GM19025 (cell line): ENCODE data around the gene AXIN1.

Experiments used
- ATAC-seq: cut with Tn5 transposase; IDR thresholded peaks from one replicate; pipeline ENCODE4 v1.9.1; 2021; ENCODE audit warnings: mild to moderate bottlenecking, low read depth, moderate library complexity; ENCODE audit not compliant: unreplicated experiment

The AXIN1 gene

DNA sequence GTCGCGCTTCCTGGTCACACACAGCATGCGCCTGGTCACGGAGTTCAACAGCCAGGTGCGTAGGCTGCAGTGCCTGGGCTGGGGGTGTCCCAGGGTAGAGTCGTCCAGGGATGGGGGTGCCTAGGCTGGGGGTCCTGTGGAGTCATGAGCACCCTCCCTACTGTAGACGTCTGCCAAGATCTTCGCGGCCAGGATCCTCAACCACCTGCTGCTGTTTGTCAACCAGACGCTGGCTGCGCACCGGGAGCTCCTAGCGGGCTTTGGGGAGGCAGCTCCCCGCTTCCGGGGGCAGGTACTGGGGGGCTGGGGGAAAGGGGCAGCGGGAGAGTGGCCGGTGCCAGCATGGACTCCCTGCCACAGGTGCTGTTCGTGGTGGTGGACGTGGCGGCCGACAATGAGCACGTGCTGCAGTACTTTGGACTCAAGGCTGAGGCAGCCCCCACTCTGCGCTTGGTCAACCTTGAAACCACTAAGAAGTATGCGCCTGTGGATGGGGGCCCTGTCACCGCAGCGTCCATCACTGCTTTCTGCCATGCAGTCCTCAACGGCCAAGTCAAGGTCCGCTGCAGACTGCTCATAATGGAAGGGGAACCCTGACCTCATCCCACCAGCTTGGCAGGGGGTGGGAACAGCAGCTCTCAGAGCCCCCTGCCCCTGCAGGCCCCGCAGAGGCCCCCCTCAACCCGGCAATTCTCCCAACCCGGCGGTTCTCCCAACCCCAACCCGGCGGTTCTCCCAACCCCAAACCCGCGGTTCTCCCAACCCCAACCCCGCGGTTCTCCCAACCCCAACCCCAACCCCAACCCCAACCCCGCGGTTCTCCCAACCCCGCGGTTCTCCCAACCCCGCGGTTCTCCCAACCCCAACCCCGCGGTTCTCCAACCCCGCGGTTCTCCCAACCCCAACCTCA lies 67.1 kb downstream of the AXIN1 start:
- ATAC-seq, result no peak

DNA sequence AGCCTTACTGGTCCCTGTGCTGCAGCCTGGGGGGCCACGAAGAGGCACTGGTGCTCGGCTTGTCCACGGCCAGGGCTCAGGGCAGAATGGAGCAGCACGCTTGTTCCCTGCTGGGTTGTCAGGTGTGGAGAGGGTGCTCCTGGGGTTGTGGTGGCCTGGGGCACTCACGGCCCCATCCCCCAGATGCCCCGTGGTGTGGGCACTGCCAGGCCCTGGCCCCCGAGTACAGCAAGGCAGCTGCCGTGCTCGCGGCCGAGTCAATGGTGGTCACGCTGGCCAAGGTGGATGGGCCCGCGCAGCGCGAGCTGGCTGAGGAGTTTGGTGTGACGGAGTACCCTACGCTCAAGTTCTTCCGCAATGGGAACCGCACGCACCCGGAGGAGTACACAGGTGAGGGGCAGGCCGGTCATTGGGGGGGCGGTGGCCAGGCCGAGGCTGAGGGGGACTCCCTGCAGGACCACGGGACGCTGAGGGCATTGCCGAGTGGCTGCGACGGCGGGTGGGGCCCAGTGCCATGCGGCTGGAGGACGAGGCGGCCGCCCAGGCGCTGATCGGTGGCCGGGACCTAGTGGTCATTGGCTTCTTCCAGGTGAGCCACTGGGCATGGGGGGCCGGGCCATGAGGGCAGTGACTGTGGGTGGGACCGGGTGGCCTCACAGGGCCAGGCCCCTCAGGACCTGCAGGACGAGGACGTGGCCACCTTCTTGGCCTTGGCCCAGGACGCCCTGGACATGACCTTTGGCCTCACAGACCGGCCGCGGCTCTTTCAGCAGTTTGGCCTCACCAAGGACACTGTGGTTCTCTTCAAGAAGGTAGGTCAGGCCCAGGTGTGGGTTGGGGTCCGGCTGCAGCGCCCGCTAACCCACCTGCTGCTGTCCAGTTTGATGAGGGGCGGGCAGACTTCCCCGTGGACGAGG lies 68.1 kb downstream of the AXIN1 start:
- ATAC-seq, result no peak

DNA sequence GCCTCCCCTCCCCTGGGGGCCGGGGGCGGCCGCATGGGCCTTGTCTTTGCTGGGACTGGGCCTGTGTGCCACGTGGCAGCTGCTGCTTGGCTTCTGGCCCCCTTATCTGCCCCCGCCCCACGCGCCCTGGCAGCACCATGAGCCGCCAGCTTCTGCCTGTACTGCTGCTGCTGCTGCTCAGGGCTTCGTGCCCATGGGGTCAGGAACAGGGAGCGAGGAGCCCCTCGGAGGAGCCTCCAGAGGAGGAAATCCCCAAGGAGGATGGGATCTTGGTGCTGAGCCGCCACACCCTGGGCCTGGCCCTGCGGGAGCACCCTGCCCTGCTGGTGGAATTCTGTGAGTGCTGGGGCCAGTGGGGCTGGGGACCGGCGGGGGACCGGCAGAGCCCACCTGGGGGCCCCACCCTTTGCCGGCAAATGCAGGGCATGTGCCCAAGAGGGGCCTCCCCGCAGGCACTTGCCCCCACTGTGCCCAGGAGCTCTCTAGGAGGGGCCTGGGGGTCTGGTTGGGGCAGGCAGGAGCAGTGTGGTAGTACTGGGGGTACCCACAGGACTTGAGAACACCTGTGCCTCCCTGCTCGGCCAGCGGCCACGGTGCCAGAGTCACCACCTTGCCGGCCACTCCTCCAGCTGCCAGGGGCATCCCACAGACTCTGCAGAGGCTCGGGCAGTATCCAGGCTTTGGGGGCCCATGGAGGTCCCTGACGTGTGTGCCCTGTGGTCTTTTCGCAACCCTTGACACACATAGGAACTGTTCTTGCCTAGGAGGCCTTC lies 69.3 kb downstream of the AXIN1 start, which contains the start of gene PDIA2:
Gene PDIA2, plus strand, starts transcription at position 132 of the 773 bp plus-strand sequence. Its CDS starts 6 bp downstream, at position 138.
- ATAC-seq, result no peak

DNA sequence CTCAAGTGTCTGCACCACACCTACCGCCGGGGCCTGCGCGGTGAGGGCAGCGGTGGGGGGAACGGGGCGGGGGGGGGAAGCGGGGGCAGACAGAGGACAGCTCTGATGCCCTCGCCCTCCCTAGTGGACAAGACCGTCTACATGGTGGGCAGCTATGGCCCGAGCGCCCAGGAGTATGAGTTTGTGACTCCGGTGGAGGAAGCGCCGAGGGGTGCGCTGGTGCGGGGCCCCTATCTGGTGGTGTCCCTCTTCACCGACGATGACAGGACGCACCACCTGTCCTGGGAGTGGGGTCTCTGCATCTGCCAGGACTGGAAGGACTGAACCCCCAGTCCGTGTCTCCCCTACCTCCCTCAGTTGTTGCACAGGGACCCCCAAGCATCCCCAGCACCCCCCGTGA lies 70.0 kb downstream of the AXIN1 start:
- no peak for ATAC-seq

DNA sequence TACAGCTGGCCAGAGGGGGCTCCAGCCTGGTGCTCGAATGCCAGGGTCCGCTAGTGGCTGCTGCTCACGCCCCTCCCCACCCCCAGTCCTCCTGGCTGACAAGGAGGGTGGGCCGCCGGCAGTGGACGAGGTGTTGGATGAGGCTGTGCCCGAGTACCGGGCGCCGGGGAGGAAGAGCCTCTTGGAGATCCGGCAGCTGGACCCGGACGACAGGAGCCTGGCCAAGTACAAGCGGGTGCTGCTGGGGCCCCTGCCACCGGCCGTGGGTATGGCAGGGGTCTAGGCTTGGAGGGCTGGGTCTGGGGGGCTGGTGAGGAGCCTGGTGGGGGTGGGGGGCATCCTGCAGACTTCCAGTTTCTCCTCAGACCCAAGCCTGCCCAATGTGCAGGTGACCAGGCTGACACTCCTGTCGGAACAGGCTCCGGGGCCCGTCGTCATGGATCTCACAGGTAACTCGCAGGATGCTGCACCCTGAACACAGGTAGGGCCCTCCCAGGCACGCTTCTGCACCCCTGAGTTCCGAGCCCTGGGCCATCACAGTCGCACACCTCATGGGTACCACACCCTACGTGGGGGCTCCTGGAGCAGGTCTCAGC lies 70.8 kb downstream of the AXIN1 start:
- ATAC-seq, result no peak

DNA sequence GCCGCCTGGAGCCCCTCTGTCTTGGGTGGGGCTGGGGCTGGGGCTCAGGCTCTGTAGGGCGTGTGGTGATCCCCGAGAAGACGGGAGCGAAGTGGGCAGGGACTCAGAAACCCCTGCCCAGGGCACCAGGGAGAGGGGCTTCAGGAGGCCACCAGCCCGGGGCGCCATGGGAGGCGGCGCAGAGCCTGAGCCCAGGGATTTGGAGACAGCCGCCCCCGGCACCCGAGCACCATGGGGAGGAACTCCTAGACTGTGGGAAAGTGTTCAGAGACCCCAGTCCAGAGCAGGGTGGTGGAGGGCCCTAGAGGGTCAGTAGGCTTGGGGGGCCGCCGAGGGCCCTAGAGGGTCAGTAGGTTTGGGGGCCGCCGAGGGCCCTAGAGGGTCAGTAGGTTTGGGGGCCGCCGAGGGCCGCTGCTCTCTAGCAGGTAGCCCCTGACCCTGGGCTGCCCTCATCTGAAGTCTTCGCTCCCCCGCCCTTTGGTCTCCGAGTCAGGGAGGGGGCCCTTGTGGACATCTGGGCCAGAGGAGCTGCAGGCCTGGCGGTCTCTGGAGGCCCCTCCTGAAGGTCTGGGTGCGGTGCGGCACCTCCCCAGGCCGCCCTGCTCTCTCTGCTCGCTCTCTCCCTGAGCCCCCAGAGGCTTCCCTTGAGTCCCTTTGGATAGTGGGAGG lies 71.4 kb downstream of the AXIN1 start:
- no peak for ATAC-seq

DNA sequence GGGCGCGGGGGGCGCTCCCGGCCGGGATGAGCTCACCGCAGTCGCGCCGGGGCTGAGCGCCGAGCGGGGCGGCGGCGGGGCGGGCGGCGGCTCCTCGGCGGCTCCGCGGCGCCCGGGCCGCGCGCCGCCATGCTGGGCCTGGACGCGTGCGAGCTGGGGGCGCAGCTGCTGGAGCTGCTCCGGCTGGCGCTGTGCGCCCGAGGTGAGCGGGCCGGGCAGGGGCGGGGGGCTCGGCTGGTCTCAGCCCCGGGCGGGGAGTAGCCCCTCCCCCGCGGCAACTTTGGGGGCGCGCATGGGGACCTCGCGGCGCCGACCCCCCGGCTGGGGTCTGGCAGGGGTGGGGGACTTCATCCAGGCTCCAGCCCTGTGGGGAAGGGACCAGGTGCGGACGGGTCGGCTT lies 72.0 kb downstream of the AXIN1 start, which contains the start of gene ARHGDIG:
Gene ARHGDIG, plus strand, starts transcription at position 40 of the 400 bp plus-strand sequence. Its CDS starts 90 bp downstream, at position 130.
- ATAC-seq, result no peak

DNA sequence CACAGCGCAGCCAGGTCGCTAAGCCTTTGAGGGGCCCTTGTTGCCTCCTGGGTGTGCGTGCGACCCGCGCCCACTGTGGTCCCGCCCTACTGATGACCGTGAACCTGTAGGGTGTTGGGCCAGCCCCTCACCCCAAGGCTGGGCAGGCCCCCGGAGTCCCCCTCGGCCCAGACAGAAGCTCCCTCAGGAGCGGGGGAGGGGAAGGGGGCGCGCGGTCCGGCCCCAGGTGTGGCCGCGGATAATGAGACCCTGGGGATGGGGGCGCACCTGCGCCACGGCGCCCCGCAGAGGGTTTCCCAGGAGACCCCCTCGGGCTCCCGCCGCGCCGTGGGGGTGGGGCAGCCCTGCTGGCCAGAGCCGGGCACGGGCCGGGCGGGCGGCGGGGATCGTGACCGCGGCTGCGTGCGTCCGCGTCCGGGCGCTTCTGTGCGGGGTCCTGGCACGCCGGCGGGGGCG lies 72.5 kb downstream of the AXIN1 start:
- ATAC-seq, result no peak

DNA sequence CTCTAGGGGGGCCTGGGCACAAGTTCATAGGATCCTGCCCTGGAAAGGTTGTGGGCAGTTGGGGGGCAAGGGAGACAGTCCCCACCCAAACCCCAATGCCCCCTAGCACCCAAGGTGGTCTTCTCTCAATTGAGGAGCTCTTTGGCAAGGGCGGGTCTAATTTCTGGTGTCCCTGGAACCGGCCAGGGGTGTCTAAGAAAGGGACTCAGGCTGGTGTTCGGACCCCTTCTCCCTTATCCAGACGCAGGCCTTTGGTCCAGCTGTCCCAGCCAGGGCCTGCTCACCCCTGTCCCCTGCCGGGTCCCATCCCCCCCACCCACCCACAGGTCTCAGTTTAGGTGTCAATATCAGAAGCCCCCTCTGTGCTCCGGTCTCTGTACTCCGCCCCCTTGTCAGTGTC lies 73.0 kb downstream of the AXIN1 start:
- no peak for ATAC-seq

DNA sequence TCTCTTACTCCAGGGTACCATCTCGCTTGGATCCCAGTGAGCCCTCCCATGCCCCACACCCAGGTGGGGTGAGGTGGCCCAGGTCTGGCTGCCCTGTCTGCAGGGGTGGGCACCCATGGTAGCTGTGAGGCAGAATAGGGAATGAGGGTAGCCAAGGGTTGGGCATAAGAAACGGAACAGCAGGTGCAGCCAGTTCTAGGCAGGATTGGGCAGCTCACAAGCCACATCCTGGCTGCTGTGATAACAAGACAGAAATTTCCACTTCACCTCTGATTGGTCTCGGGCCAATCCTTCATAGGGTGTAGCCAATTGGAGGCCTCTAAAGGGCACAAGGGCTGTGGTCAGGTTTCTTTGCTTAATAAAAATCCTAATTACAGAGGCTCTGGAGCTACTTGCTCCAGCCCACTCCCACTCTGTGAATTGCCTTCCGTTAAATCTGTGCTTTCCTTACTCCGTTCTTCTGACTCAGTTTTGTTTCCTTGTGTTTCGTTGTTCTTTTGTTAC lies 73.6 kb downstream of the AXIN1 start:
- no peak for ATAC-seq

DNA sequence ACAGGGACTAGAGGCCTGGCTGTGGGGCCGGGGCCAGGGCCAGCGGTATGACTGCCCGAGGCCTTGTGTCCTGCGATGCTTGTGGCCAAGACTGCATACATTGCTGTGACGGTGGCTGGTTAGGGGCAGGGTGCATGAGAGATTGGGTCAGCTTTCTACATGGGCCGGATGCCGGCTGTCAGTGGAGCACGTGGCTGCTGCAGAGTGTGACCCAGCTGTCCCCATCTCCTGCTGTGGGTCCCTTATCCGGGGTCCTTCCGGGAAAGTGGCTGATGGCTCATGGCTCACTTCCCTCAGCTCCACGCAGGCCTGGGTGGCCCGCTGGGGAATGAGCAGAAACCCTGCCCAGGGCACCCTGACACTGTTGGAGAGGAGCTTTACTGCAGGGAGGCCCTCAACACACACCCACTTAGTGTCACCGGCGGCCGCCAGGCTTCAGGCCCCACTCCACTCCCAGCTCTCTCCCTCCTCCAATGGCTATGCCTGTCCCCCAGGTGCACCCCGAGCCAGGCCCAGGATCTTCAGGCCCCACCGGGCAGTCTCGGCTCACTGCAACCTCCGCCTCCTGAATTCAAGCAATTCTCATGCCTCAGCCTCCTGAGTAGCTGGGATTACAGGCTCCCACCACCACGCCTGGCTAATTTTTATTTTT lies 76.0 kb downstream of the AXIN1 start:
- no peak for ATAC-seq

DNA sequence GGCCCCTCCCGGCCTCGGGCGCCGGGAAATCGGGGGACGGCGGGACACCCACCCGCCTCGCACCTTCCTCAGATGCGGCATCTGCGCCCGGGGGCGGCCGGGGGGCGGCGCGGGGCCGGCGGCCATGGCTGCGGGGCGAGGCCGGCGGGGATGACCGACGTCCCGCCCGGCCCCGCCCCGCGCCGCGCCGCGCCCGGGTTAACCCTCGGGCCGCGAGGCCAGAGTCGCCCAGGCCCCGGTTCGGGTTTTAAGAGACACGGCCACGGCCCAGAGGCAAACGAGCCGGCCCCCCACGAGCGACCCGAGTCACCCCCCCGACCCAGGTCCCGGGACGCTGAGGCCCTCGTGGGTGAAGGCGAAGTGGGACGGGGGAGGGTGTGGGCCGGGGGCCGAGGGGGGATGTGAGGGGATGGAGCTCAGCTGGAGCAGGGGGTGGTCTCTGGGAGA lies 76.7 kb downstream of the AXIN1 start, which contains the start of gene RGS11:
Gene RGS11, minus strand, starts transcription at position 159 of the 447 bp plus-strand sequence. Its CDS starts 33 bp downstream, at position 126.
- no peak for ATAC-seq

DNA sequence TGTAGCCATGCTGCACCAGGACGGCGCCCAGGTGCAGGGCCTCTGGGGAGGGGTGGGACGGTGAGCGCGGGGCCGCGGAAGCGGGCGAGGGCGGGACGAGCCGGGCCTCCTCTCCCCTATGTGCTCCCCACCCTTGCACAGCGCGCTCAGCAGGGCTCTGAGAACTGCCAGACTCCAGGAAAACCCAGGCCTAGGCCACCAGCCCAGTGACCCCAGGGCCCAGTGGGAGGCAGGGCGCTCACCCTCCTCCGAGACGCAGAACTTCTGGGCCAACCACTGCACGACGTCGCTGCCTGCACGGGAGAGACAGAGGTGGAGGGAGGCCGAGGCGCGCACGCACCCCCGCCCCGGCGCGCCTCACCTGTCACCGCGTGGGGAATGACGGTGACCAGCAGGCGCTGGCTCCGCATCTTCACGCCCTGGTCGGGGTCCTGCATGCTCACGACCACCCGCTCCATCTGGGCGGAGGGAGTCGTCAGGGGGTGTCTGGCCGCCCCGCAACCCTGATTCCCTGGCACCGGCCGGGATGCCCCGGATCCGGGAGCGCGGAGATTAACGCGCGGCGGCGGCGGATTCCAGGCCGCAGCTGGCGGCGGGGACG lies 77.4 kb downstream of the AXIN1 start:
- no peak for ATAC-seq

DNA sequence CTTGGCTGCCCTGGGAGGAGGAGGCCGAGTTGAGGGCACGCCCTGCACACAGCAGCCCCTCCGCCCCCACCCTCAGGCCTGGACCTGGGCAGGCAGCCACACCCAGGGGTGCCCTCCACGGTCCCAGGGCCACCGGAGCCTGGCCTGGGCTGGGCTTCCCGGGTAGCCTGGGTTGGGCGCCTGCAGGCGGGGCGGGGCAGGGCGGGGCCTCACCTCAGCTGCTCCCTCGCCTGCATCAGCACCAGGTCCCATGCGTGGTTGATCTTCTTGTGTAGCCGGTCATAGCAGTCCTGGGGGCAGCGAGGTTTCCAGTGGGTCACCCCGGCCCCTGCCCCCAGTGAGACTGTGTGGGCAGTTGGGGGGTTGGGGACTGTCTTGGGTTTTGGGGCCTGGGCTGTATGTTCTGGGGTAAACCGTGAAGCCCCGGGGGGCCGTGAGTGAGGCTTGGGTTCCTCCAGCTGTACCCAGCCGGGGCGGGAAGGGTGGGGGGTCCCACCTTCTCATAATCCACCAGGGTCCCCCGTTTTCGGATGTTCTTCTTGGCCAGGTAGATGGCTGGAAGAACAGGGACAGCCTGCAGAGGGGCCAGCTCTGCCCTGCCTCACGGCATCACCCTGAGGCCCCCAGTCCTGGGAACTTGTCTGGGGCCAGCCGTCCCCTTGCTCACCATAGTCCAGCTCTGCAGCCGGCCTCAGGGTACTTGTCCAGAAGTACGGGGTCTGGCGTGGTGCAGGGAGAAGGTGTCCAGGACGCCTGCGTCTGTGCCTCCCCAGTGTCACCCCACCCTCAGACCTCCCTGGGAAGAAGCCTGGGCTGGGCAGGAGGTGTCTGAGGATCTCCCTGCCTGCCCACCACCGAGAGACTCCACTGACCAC lies 78.7 kb downstream of the AXIN1 start:
- no peak for ATAC-seq

DNA sequence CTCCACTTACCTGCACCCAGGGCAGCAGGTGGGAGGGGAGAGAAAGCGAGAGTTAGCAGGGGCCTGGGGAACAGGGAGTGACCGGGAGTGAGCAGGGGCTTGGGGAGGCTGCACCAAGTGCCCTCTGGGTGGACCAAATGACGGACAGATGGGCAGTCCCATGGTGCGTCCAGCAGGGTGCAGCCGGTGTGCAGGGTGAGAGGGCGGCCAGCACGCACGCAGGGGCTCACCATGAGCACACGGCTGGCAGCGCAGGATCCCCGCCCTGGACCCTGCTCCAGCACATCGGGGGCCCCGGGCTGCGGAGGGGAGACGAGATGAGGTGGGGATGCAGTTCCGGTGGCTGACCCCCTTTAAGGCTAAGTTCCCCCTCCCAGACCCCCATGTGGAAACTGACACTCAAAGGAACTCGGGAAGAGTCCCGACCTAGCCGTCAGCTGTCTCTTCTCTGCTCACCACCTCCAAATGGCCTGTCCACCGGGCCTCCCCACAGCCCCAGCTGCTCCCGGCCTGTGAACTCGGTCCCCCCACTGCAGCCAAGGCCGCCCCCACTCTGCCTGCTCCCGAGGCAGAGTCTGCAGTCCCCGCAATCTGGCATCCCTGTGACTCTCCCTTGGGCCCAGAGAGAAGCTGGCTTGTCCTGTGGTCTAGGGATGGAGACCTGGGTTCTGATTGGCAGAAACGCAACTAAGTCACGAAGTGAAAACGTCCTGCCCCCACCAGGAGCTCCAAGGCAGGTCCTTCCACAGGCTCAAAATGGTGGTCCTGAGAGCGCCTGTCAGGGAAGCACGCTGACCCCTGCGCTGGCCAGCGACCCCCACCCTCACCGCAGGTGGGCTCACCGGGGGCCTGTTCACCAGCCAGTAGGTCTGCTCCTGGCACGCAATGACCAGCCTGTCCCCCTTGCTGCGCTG lies 79.6 kb downstream of the AXIN1 start:
- ATAC-seq, result no peak
